ENCODE data around the gene BCL7C.
A peak's percentile ranks its signal among the peaks of the same experiment; 100 is the strongest.

The BCL7C gene

GRCh38 chr16:30850246-30850645 is 43.6 kb downstream of the BCL7C start:
- Histone ChIP-seq H3K27me3 (ENCODE audit: control insufficient read depth, low read length) (no peaks in the 10 kb centered on the region), H3K79me2 (ENCODE audit: control insufficient read depth, low read length) (no peaks in the 10 kb centered on the region), H3K36me3 (ENCODE audit: control insufficient read depth, low read length) (no peaks in the 10 kb centered on the region), H3K27ac (ENCODE audit: low read depth, low read length) (no peak overlapping the region), H4K20me1 (ENCODE audit: control insufficient read depth, insufficient read depth, low read depth, low read length) (no peaks in the 10 kb centered on the region), H3K4me2 (ENCODE audit: low read length) (no peak overlapping the region), H3K9me3 (ENCODE audit: control insufficient read depth, insufficient read depth, low read length) (no peaks in the 10 kb centered on the region), H3K4me3 (ENCODE audit: low read length) (no peak overlapping the region), H3K9me2 (replicated peaks; ENCODE audit: control insufficient read depth, low read length) (no peaks in the 10 kb centered on the region), H3K4me1 (ENCODE audit: control insufficient read depth, low read length) (peaks cover under 1% of the 10 kb centered on the region), H3F3A (ENCODE audit: control insufficient read depth, insufficient read depth) (no peaks in the 10 kb centered on the region)
- TF ChIP-seq CTCF (IDR thresholded peaks at IDR 0.05; ENCODE audit: low read depth, low read length, poor library complexity, severe bottlenecking) (no peak), EZH2phosphoT487 (IDR thresholded peaks at IDR 0.05; ENCODE audit: borderline replicate concordance, low read length) (no peak)

GRCh38 chr16:30846649-30847402 is 47.1 kb downstream of the BCL7C start:
- no peaks in the 10 kb centered on the region for H3K27me3 ChIP-seq (ENCODE audit: control insufficient read depth, low read length)
- no peaks in the 10 kb centered on the region for H4K20me1 ChIP-seq (ENCODE audit: control insufficient read depth, insufficient read depth, low read depth, low read length)
- no peak for TF ChIP-seq CTCF (IDR thresholded peaks at IDR 0.05; ENCODE audit: low read depth, low read length, poor library complexity, severe bottlenecking)
- no peak for TF ChIP-seq EZH2phosphoT487 (IDR thresholded peaks at IDR 0.05; ENCODE audit: borderline replicate concordance, low read length)
- no peaks in the 10 kb centered on the region for H3K79me2 ChIP-seq (ENCODE audit: control insufficient read depth, low read length)
- no peaks in the 10 kb centered on the region for H3K9me3 ChIP-seq (ENCODE audit: control insufficient read depth, insufficient read depth, low read length)
- H3K9me2 ChIP-seq (replicated peaks; ENCODE audit: control insufficient read depth, low read length), result no peaks in the 10 kb centered on the region
- H3K4me3 ChIP-seq (ENCODE audit: low read length), result no peak overlapping the region
- no peak overlapping the region for H3K27ac ChIP-seq (ENCODE audit: low read depth, low read length)
- no peaks in the 10 kb centered on the region for H3K36me3 ChIP-seq (ENCODE audit: control insufficient read depth, low read length)
- H3F3A ChIP-seq (ENCODE audit: control insufficient read depth, insufficient read depth), result no peaks in the 10 kb centered on the region
- peaks cover 6% of the 10 kb centered on the region for H3K4me1 ChIP-seq (ENCODE audit: control insufficient read depth, low read length)
- no peak overlapping the region for H3K4me2 ChIP-seq (ENCODE audit: low read length)

- Histone ChIP-seq H3K4me1 (ENCODE audit: control insufficient read depth, low read length) (peaks cover 6% of the 10 kb centered on the region), H4K20me1 (ENCODE audit: control insufficient read depth, insufficient read depth, low read depth, low read length) (no peaks in the 10 kb centered on the region), H3K4me3 (ENCODE audit: low read length) (peak overlapping the region; percentile 42), H3K27ac (ENCODE audit: low read depth, low read length) (no peak overlapping the region), H3K4me2 (ENCODE audit: low read length) (peak overlapping the region; percentile 62), H3K27me3 (ENCODE audit: control insufficient read depth, low read length) (0 out of 2 replicates have a peak, but pooled peaks cover 3% of the 10 kb centered on the region), H3K79me2 (ENCODE audit: control insufficient read depth, low read length) (no peaks in the 10 kb centered on the region), H3K36me3 (ENCODE audit: control insufficient read depth, low read length) (no peaks in the 10 kb centered on the region), H3K9me2 (replicated peaks; ENCODE audit: control insufficient read depth, low read length) (no peaks in the 10 kb centered on the region), H3F3A (ENCODE audit: control insufficient read depth, insufficient read depth) (no peaks in the 10 kb centered on the region), H3K9me3 (ENCODE audit: control insufficient read depth, insufficient read depth, low read length) (no peaks in the 10 kb centered on the region)
- no peak for TF ChIP-seq EZH2phosphoT487 (IDR thresholded peaks at IDR 0.05; ENCODE audit: borderline replicate concordance, low read length)
- TF ChIP-seq CTCF (IDR thresholded peaks at IDR 0.05; ENCODE audit: low read depth, low read length, poor library complexity, severe bottlenecking), result peak; percentile 91
Observed at GRCh38 chr16:30844671-30845449, 49.0 kb downstream of the BCL7C start.
